G401.6 (cell line): ENCODE data around the gene NUBP1.

Experiments used
- FAIRE-seq: peaks from 2 replicates; lab custom pipeline; 2012; peaks lifted over from hg19 to GRCh38; lab: Jason Lieb, UNC

The NUBP1 gene

GRCh38 chr16:10806698-10807097 lies 63.1 kb downstream of the NUBP1 start:
- FAIRE-seq: no peak

- FAIRE-seq: no peak
These were observed 64.6 kb downstream of the NUBP1 start for GRCh38 chr16:10808218-10808617.

GRCh38 chr16:10808850-10809249 lies 65.2 kb downstream of the NUBP1 start:
- FAIRE-seq: no peak

GRCh38 chr16:10809706-10810105 lies 66.1 kb downstream of the NUBP1 start:
- no peak for FAIRE-seq

GRCh38 chr16:10812312-10813098 lies 68.9 kb downstream of the NUBP1 start:
- no peak for FAIRE-seq

- no peak for FAIRE-seq
These were observed 69.4 kb downstream of the NUBP1 start for GRCh38 chr16:10813099-10813455.

GRCh38 chr16:10817514-10817913 lies 73.9 kb downstream of the NUBP1 start:
- FAIRE-seq: no peak

- no peak for FAIRE-seq
These were observed 74.6 kb downstream of the NUBP1 start, which contains the start of gene TVP23A for GRCh38 chr16:10817963-10818941. Gene TVP23A, minus strand, starts transcription at chr16:10818794. Its CDS starts 301 bp downstream, at chr16:10818493.
